Urothelium cell line (cell line): ENCODE results near the gene SPNS2.

Experiments
- DNase-seq: peaks from one replicate; pipeline ENCODE4 v3.0.0; 2011; ENCODE audit warnings: low spot score, mixed read lengths
- FAIRE-seq: peaks from 2 replicates; lab custom pipeline; 2011; peaks lifted over from hg19 to GRCh38; lab: Jason Lieb, UNC

SPNS2 gene

GRCh38 chr17:4498461-4499397 lies at the start of gene SPNS2:
SPNS2 (plus strand) TSS chr17:4498881; CDS start chr17:4499048, 167 bp downstream.
- DNase-seq (peak; percentile 61), FAIRE-seq (no peak)

GRCh38 chr17:4449736-4450135 lies 48.9 kb upstream of the SPNS2 start:
- no peak for DNase-seq
- FAIRE-seq = no peak

- no peak for FAIRE-seq
- no peak for DNase-seq
Observed at GRCh38 chr17:4450710-4451316, 47.9 kb upstream of the SPNS2 start.

GRCh38 chr17:4453812-4454591 lies 44.7 kb upstream of the SPNS2 start:
- no peak for DNase-seq
- no peak for FAIRE-seq

GRCh38 chr17:4460661-4461060 lies 38.0 kb upstream of the SPNS2 start:
- FAIRE-seq (no peak), DNase-seq (no peak)

- FAIRE-seq = no peak
- DNase-seq = no peak
Observed at GRCh38 chr17:4463818-4464476, 34.7 kb upstream of the SPNS2 start.

GRCh38 chr17:4465786-4466185 lies 32.9 kb upstream of the SPNS2 start:
- DNase-seq (no peak), FAIRE-seq (no peak)

- FAIRE-seq (no peak), DNase-seq (no peak)
Observed at GRCh38 chr17:4467287-4467686, 31.4 kb upstream of the SPNS2 start.

GRCh38 chr17:4469552-4469951 lies 29.1 kb upstream of the SPNS2 start:
- no peak for FAIRE-seq
- no peak for DNase-seq

- FAIRE-seq = no peak
Observed at GRCh38 chr17:4472286-4472685, 26.4 kb upstream of the SPNS2 start.

GRCh38 chr17:4474093-4474492 lies 24.6 kb upstream of the SPNS2 start:
- DNase-seq (no peak), FAIRE-seq (no peak)

More at GRCh38 chr17:4472286-4472685, 26.4 kb upstream of the SPNS2 start:
- DNase-seq = no peak

- FAIRE-seq = no peak
- no peak for DNase-seq
Observed at GRCh38 chr17:4475001-4475400, 23.7 kb upstream of the SPNS2 start.

- FAIRE-seq = no peak
- no peak for DNase-seq
Observed at GRCh38 chr17:4475463-4475862, 23.2 kb upstream of the SPNS2 start.

- no peak for DNase-seq
Observed at GRCh38 chr17:4476017-4476416, 22.7 kb upstream of the SPNS2 start.

GRCh38 chr17:4476511-4477070 lies 22.1 kb upstream of the SPNS2 start:
- no peak for FAIRE-seq
- DNase-seq = no peak

More at GRCh38 chr17:4476017-4476416, 22.7 kb upstream of the SPNS2 start:
- FAIRE-seq = no peak

GRCh38 chr17:4477255-4477791 lies 21.4 kb upstream of the SPNS2 start:
- DNase-seq (no peak), FAIRE-seq (no peak)

GRCh38 chr17:4478318-4478830 lies 20.3 kb upstream of the SPNS2 start:
- FAIRE-seq (no peak), DNase-seq (no peak)

- no peak for DNase-seq
- no peak for FAIRE-seq
Observed at GRCh38 chr17:4479340-4479981, 19.2 kb upstream of the SPNS2 start.

- FAIRE-seq (no peak), DNase-seq (no peak)
Observed at GRCh38 chr17:4479982-4480751, 18.5 kb upstream of the SPNS2 start.
